ENCODE measurements around the gene BAZ1B. TPM values are rescaled to one million over a fixed set of nuclear protein-coding genes. Genes with fewer than 3 reads are reported as not detected.

The BAZ1B gene
- total RNA-seq = 50.4 and 61.8 TPM in 2 replicates

GRCh38 chr7:73522105-73522872 lies at the start of gene BAZ1B:
Gene BAZ1B (minus strand): TSS chr7:73522293. CDS start chr7:73521933, 360 bp downstream.

GRCh38 chr7:73557397-73558257 lies 35.5 kb upstream of the BAZ1B start, which contains the start of gene BCL7B:
Gene BCL7B (minus strand): TSS chr7:73557690. CDS start chr7:73557578, 112 bp downstream.

Other genes with a start within 250 kb of the BAZ1B start
- gene NSUN5, start 213.5 kb downstream of the BAZ1B start, total RNA-seq = 17.4 and 17.7 TPM in 2 replicates
- gene TRIM50, start 194.2 kb downstream of the BAZ1B start, total RNA-seq = not detected in 2 replicates
- gene FKBP6, start 194.1 kb downstream of the BAZ1B start, total RNA-seq = not detected in 2 replicates
- gene FZD9, start 88.5 kb downstream of the BAZ1B start, total RNA-seq = 0.58 and 1.3 TPM in 2 replicates
- gene BCL7B, start 35.4 kb upstream of the BAZ1B start, total RNA-seq = 20.2 and 26.0 TPM in 2 replicates
- 66.2 and 135 TPM in 2 replicates for gene TBL2, start 56.3 kb upstream of the BAZ1B start, total RNA-seq
- gene MLXIPL, start 102.2 kb upstream of the BAZ1B start, total RNA-seq = 0.66 TPM in 1 of 2 replicates, not detected in the other
- 6.4 and 12.2 TPM in 2 replicates for gene VPS37D, start 145.5 kb upstream of the BAZ1B start, total RNA-seq
- gene DNAJC30, start 161.2 kb upstream of the BAZ1B start, total RNA-seq = 2.2 and 3.8 TPM in 2 replicates
- 41.0 and 54.8 TPM in 2 replicates for gene BUD23, start 161.3 kb upstream of the BAZ1B start, total RNA-seq
- gene STX1A, start 197.4 kb upstream of the BAZ1B start, total RNA-seq = 16.3 and 20.3 TPM in 2 replicates
- 11.6 and 19.6 TPM in 2 replicates for gene ABHD11, start 216.5 kb upstream of the BAZ1B start, total RNA-seq
- 0.33 TPM in 1 of 2 replicates, not detected in the other for gene CLDN3, start 248.0 kb upstream of the BAZ1B start, total RNA-seq